AG08395 (cell line): ENCODE measurements around the gene NLRP9.
"Not testable (repeated sequence)": the region's sequence is repeated elsewhere in the genome, so short reads cannot be mapped to it uniquely, and the experiment has no call there.

ENCODE experiments used
- DNase-seq: peaks from one replicate; pipeline ENCODE4 v3.0.0; 2012; ENCODE audit warnings: mixed read lengths, low spot score

The NLRP9 gene

DNA sequence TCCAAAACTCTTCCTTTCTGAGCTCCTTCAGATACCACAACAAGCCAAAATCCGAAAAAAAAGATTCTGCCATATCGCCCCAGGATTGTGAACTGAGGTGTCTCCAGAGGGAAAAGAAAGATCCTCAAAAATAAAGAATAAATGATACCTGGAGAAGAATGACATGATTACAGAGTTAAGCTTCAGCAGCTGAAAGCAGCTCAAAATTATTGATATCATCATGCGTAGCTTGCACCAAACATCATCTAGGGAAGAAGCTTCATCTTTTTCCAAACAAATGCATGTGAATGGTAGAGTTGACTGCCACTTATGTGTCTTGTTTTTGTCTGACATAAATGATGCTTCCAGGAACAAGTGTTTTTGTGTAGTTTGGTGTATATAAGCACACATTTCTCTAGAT is at the start of gene NLRP9:
NLRP9 (minus strand) TSS at position 101 of the 400 bp plus-strand sequence; CDS start at position 73, 28 bp downstream.
- no peak for DNase-seq

DNA sequence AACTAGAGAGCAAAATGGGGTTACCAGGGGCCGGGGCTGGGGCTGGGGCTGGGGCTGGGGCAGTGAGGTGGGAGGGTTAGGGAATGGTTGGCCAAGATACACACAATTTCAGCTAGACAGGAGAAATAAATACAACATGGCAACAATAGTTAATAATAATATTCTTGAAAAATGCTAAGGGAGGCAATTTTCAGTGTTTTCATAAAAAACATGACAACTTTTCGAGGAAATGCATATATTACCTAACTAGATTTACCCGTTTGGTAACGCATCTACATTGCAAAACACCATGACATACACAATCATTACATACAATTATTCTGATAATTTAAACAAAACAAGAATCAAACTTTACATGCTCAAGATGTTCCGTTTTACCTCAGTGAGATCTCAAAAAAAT is 42.9 kb upstream of the NLRP9 start:
- no peak for DNase-seq

DNA sequence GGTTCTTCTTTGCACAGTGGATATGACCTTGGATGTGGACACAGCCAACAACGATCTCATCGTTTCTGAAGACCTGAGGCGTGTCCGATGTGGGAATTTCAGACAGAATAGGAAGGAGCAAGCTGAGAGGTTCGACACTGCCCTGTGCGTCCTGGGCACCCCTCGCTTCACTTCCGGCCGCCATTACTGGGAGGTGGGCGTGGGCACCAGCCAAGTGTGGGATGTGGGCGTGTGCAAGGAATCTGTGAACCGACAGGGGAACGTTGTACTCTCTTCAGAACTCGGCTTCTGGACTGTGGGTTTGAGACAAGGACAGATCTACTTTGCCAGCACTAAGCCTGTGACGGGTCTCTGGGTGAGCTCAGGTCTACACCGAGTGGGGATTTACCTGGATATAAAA is 40.1 kb upstream of the NLRP9 start:
- no peak for DNase-seq

DNA sequence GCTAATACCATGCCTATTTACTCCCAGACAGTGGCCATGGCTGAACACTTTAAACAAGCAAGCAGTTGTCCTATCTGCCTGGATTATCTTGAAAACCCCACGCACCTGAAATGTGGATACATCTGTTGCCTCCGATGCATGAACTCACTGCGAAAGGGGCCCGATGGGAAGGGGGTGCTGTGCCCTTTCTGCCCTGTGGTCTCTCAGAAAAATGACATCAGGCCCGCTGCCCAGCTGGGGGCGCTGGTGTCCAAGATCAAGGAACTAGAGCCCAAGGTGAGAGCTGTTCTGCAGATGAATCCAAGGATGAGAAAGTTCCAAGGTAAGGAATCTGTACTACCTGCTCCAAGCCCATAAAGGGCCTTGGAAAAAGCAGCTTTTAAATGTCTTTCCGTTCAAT is 39.3 kb upstream of the NLRP9 start:
- DNase-seq, result no peak

DNA sequence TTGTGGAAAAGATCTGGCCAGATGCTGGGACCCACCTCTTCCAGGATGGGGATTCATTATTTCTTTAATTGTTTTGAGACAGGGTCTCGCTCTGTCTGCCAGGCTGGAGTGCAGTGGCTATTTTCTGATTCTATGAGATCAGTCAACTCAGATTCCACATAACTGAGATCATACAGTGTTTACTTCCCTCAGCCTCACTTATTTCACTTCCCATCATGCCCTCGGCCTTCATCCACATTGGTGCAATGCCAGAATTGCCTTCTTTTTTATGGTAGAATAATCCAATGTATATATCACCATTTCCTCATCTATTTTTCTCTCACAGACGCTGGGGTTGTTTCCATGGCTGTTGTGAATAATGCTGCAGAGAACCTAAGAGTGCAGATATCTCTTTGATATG is 31.4 kb upstream of the NLRP9 start:
- DNase-seq, result not testable (repeated sequence)

DNA sequence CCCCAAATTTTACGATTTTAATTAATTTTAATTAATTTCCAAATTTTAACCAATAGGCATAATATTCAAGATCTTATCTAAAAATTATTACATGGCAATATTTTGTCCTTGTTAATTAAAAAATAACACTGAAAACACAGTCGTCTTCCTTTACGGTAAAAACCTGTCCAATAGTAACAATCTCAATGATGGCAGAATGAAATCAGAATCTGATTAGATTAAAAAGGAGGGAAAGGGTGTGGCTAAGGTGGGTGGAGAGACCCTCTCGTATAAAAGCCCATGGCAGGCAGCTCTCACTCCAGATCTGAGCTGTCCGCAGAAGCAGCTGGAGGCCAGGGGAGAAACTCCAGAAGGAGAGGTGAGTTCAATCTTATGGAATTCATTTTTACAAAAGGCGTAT is 30.6 kb upstream of the NLRP9 start, which contains the start of gene RFPL4AL1:
RFPL4AL1 (plus strand) TSS at position 301 of the 400 bp plus-strand sequence. CDS start 2,687 bp downstream, outside the sequence.
- DNase-seq, result not testable (repeated sequence)

DNA sequence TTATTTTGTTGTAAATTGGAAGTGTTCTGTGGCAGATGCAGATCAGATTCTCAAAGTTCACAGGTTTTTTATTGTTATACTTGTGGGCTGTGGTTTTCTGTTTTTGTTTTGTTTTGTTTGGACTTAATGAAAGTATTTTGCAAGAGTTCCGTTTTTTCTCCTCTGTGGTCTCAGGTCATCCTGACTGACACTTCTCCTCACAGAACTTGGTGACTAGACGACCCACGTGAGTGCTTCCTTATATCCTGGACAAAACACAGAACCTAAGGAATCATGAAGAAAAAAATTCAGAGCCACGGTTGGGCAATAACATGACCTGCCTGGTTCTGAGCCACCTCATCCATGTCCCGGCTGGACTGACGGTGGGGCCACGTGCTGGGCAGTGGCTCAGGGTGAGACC is 28.3 kb upstream of the NLRP9 start:
- no peak for DNase-seq

DNA sequence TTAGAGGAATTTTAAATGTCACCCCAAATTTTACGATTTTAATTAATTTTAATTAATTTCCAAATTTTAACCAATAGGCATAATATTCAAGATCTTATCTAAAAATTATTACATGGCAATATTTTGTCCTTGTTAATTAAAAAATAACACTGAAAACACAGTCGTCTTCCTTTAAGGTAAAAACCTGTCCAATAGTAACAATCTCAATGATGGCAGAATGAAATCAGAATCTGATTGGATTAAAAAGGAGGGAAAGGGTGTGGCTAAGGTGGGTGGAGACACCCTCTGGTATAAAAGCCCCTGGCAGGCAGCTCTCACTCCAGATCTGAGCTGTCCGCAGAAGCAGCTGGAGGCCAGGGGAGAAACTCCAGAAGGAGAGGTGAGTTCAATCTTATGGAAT is 20.6 kb upstream of the NLRP9 start, which contains the start of gene RFPL4A:
RFPL4A (plus strand) TSS at position 301 of the 400 bp plus-strand sequence. CDS start 2,704 bp downstream, outside the sequence.
- DNase-seq, result not testable (repeated sequence)

DNA sequence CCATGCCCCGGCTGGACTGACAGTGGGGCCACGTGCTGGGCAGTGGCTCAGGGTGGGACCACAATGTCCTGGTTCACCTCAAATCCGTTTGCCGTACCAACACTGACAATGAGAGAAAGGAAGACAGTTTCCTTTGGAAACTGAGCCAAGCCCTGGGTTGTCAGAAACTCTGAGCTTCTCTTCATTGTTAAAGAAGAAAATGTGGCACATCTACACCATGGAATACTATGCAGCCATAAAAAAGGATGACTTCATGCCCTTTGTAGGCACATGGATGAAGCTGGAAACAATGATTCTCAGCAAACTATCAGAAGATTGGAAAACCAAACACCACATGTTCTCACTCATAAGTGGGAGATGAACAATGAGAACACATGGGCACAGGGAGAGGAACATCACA is 18.6 kb upstream of the NLRP9 start:
- not testable (repeated sequence) for DNase-seq

DNA sequence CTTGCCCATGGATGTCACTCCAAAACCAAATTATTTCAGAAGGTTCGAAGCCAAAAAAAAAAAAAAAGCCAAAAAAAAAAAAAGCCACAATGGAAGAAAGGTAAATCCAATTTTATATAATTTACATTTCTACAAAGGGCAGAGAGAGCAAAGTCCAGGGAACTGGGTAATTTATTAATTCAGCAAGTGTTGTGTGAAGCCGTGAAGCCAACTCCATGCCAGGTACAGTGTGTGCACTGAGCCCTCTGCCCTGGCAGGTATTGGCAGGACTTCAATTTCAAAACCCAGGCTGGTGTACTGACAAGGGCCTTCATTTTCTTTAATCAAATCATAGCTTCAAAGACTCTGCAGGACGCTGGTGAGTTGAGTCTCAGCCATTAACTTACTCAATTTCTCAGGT is 15.2 kb upstream of the NLRP9 start:
- no peak for DNase-seq

DNA sequence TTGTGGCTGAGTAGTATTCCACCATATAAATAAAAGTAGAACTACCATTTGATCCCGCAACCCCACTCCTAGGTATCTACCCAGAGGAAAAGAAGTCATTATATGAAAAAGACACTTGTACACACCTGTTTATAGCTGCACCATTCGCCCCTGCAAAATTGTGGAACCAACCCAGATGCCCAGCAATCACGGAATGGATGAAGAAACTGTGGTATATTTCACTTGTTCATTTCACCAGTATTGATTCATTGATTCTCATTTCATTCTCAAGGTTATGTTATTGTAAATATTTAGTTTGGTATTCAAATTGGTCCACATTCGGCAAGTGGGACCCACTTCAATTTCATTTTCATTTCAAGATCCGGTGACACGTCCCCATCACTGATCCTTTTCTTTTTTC is 12.5 kb upstream of the NLRP9 start:
- no peak for DNase-seq

DNA sequence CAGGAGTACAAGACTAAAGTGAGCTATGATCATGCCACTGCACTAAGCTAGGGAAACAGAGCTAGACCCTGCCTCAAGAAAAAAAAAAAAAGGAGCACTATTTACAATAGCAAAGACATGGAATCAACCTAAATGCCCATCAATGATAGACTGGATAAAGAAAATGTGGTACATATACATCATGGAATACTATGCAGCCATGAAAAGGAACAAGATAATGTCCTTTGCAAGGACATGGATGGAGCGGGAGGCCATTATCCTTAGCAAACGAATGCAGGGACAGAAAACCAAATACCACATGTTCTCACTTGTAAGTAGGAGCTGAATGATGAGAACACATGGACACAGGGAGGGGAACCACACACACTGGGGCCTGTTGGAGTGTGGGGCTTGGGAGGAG is 7.8 kb downstream of the NLRP9 start:
- DNase-seq, result not testable (repeated sequence)

DNA sequence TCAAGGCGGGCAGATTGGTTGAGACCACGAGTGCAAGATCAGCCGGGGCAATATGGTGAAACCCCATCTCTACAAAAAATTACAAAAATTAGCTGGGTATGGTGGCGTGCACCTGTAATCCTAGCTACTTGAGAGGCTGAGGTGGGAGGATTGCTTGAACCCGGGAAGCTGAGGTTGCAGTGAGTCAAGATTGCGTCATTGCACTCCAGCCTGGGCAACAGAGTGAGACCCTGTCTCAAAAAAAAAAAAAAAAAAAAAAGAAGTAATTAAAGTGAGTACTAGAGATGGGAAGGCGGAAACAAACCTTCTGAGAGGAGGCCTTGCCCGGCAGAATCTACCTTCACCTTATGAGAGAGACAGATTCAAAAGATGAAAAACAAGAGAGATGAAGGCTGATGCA is 14.7 kb downstream of the NLRP9 start:
- DNase-seq, result no peak

DNA sequence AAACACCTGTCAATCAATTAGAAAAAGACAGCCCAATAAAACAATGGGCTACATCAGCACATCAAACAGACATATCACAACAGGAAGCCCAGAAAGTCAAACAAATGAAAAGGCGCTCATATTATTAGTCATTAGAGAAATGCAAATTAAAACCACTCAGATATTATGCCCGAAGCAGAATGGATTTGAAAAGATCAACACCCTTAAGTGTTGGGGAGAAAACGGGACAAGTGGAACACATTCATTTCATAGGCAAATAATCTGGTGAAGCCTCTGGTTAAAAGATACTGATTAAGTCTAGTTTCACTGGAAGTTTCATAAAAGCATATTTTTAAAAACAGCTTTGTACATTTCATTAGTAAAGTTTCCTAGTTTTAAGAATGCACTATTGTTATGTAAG is 17.4 kb downstream of the NLRP9 start:
- DNase-seq, result no peak

DNA sequence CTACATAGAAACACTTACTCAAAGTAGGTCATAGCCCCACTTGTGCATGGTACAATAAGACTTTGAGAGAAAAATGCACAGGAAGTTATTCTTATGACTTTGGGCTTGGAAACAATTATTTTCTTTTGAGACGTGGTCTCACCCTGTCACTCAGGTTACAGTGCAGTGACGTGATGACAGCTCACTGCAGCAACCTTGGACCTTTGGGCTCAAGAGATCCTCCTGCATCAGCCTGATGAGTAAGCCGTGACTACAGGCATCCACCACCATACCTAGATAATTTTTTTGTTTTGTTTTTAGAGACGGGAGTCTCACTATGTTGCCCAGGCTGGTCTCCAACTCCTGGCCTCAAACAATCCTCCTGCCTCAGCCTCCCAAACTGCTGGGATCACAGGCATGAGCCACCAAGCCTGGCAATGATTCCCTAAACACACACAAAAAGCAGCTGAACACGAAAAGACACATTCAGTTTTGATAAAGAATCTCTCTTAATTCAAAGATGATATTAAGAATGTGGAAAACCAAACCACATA is 17.9 kb downstream of the NLRP9 start:
- no peak for DNase-seq

DNA sequence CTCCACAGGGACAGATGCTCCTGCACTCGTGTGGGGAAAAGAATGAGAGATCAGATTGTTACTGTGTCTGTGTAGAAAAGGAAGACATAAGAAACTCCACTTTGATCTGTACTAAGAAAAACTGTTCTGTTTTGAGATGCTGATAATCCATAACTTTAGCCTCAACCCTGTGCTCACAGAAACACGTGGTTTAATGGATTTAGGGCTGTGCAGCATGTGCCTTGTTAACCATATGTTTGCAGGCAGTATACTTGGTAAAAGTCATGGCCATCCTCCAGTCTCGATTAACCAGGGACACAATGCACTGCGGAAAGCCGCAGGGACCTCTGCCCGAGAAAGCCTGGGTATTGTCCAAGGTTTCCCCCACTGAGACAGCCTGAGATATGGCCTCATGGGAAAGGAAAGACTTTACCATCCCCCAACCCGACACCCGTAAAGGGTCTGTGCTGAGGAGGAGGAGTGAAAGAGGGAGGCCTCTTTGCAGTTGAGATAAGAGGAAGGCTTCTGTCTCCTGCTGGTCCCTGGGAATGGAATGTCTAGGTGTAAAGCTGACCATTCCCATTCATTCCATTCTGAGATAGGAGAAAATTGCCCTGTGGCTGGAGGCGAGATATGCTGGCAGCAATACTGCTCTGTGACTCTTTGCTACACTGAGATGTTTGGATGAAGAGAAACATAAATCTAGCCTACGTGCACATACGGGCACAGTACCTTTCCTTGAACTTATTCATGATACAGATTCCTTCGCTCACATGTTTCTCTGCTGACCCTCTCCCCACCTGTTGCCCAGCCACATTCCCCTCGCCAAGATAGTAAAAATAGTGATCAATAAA is 20.1 kb downstream of the NLRP9 start:
- not testable (repeated sequence) for DNase-seq

DNA sequence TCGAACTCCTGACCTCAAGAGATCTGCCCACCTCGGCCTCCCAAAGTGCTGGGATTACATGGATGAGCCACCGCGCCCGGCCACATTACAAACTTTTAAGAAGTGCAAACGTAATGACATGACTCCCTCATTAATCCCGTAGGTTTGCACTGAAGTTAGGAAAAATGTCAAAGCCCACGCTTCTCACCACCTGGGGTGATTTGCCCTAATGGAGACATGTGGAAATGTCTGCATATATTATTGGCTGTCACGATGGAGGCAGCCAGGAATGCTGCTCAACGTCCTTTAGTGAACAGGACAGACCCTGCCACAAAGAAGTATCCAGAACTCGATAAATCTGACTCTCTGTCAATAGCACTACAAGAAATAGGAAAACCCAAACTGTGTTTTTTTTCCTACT is 21.0 kb downstream of the NLRP9 start:
- no peak for DNase-seq

DNA sequence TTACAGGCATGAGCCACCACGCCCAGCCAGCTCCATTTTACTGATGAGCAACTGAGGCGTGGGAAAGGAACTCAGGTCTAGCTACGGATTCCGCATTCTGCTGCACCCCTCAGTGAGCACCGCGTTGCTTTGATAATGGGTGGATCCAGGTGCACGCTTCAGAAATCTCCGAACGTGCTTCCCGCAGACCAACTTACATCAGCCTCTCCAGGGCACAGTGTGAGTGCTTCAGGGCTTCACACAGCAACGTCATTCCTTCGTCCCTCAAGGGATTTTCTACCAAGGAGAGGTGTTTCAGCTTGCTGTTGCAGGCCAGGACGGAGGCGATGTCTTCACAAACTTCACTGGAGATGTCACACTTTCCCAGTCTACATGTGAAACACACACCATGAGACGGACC is 21.7 kb downstream of the NLRP9 start:
- no peak for DNase-seq

DNA sequence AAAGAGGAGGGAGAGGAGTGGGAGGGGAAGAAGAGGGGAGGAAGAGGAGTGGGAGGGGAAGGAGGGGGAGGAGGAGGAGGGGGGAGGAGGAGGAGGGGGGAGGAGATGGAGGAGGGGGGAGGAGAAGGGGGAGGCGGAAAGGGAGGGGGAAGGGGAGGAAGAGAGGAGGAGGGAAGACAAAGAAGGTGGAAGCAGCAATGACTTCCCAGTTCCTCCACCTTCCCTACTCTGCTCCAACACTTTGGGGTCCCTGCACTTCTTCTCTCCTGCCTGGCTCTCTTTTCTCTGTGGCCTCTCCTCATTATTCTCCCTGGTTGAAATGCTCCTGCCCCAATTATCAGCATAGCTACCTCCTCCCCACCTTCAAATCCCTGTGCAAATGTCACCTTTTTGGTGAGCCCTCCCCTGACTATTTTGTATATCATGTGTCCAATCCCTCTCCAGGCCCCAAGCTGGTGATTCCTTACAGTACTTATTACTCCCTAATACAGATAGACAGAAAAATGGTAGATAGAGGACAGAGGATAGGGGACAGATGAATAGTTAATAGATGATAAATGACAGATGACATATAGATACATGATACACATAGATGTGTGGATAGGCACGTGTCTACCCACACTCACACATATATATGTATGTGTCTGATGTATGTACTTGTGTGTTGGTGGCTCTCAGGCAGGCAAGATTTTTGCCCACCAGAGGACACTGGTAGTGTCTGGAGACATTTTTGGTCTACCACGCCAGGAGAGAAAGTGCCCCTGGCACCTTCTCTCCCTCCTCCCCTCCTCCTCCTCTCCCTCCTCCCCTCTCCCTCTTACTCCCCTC is 25.2 kb downstream of the NLRP9 start:
- DNase-seq, result no peak

DNA sequence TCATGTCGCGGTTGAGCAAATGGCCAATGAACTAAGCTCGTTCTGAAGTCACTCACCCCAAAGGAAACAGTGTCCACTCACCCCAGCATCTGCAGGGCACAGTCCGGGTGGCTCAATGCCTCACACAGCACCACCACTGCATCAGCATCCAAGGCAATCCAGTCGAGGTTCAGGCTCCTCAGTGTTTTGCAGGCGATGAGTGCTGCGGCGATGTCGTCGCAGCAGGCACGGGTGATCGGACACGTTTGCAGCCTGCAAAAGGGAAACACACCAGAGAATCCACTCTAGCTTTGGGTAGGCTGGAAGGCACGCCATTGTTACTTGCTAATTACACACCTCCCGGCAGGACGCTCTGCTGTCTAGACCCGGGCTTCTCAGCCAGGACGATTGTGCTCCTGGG is 26.5 kb downstream of the NLRP9 start:
- no peak for DNase-seq

DNA sequence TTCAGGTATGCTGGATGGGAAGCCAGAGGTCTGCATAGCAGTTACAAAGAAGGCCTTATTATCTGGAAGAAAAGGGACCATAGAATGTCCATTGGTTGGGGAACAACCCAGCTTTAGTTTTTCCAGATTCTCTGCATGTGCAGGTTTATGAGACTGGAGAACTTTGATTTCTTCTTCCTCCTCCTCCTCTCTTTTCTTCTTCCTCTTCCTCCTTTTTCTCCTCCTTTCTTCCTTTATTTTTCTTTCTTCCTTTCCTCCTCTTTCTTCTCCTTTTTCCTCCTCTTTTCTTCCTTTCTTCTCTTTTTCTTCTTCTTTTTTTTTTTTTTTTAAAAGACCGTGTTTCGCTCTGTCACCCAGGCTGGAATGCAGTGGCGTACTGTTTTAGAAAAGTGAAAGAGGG is 32.2 kb downstream of the NLRP9 start:
- no peak for DNase-seq

DNA sequence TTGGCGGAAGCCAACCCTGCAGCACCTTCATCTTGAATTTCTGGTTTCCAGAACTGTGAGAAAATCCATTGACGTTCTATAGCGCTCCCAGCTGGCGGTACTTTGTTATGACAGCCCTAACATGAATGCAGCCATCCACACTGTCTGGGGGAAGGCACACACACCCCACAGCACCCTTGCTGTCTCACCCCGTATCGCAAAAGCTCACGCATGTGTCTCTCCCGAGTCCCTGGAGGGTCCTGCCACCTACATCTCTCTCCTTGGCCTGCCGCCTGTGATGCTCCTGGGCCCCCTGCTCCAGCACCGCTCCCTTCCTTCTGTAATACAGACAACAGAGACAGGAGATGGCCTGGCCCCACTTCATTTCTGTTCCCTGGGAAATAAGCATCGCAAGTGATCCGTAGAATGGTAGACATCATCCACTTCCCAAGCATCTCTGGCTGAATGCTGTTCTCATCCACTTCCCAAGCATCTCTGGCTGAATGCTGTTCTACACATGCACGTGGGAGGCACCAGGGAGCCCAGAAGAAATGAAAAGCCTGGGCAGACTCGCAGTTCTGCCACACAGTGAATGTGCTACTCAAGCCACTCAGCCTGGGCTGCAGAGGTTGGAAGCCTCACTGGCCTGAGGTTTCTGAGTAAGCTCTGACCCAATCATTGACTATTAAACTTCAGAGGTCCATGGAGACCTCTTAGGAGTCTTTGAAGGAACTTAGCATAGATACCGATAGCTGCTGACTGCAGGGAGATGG is 33.5 kb downstream of the NLRP9 start:
- DNase-seq, result no peak
